HG03442 (cell line): ENCODE measurements around the gene FBXW7.

Experiments used
- ATAC-seq: cut with Tn5 transposase; IDR thresholded peaks from one replicate; pipeline ENCODE4 v1.9.1; 2021; ENCODE audit warnings: mild to moderate bottlenecking, moderate library complexity; ENCODE audit not compliant: unreplicated experiment

The FBXW7 gene

DNA sequence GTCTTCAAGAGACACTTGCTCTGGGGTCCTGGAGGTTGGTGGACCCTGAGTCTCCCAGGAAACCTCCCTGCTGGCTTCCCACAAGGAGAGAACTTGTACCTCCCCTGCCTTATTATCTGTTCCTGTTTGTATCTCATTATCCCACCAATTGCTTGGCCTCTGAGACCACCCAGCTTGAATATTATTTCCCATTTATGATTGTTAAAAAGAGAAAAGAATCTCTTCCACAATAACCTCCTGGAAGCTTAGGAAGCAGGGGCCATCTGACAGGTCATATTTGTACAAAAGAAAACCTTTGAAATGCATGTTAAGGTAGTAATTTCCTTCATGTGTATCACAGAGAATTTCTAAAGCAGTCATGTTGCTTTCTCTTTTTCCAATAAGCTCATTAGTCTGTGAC, 239.5 kb downstream of the FBXW7 start:
- ATAC-seq, result no peak

DNA sequence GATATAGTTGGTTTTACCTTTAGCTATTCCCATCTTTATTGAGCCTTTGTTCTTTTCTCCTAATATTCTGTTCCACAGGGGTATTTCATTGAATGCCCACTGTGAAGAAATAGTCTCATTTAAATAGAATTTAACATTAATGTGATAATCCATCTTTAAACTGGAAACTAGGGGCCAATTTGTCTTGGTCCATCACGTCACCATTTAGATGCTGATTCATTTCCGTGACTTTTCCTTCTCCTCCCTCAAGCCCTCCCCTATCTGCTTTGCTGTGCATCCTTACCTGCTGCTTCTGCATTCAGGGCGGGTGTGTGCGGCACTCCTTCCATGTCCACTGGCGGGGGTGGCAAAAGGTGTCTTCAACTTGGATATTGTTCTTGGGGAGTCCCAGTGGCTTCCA, 241.1 kb downstream of the FBXW7 start:
- ATAC-seq, result no peak

DNA sequence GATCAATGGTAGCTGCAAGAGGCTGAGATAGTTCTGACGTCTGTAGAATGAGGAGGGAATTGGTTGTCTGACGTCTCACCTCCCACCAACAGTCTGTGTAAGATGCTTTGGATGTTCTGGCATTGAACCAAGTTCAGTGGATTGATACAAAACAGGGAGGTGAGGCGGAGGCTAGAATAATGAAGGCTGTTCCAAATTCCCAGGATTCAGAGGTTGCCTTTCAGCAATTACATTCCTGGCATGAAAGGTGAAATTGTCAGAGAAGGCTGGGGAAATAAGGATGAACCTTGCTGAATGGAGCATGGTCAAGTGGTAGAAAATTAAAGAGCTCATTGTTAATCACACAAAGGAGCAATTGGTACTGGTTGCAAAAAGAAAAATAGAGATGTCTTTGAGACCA, 241.6 kb downstream of the FBXW7 start:
- ATAC-seq, result no peak

DNA sequence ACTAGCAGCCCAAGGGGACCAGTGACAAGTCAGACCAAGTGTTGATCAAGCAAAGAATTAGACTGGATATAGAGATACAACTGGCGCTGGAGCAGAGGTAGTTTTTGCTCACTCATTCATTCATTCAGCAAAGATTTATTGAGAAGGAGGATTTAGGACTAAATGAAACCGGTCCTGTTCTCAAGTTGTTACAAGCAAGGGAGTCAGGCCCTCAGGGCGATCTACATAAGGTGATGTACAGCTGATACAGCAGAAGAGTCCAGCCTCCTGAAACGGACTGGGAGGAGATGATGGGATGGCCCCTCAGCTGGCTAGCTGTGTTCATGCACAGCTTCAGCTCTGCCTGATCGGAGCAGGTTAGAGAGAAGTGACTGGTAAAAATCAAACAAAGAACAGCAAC, 242.4 kb downstream of the FBXW7 start:
- no peak for ATAC-seq

GRCh38 chr4:152290366-152290921, 245.4 kb downstream of the FBXW7 start:
- ATAC-seq, result no peak

- no peak for ATAC-seq
Observed at GRCh38 chr4:152289941-152290340, 246.0 kb downstream of the FBXW7 start.

- no peak for ATAC-seq
Observed at GRCh38 chr4:152289541-152289940, 246.4 kb downstream of the FBXW7 start.

- no peak for ATAC-seq
Observed at GRCh38 chr4:152283801-152284470, 252.0 kb downstream of the FBXW7 start.

DNA sequence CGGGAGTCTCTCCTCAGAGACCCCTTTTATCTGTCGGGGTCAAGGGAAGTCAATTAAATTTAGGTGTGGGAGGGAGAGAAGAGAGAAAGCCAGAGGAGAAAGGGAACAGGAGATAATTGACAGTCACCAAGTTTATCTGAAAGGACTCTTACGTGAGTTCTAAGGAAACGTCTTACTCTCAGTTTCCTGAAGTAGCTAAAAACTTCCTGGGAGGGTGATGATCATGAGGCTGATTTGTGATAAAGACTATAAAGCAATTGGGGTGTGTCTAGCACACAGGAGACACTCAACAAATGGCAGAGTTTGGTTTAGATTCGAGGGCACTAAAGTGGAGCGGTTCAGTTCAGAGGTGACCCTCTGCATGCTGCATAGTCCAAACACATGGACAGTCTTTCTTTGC, 254.1 kb downstream of the FBXW7 start:
- ATAC-seq, result no peak

GRCh38 chr4:152281211-152281610, 254.7 kb downstream of the FBXW7 start:
- ATAC-seq, result no peak

GRCh38 chr4:152279234-152279566, 256.7 kb downstream of the FBXW7 start:
- no peak for ATAC-seq

GRCh38 chr4:152278505-152279233, 257.2 kb downstream of the FBXW7 start:
- ATAC-seq, result peak; percentile 52

DNA sequence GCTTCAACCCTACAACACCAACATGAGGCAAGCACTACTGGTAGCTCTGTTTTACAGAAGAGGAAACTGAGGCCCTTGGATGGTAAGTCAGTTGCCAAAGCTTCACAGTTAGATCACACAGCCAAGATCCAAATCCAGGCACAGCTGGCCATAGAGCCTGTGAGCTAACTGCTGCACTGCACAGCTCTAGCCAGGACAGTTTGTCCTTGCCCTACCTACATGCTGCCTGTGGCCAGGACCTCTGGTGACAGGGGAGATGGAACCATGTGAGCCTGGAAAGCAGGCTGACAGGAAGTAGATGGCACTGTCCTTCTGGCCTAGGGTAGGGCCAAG, 257.8 kb downstream of the FBXW7 start:
- peak; percentile 31 for ATAC-seq

- ATAC-seq, result no peak
Observed at GRCh38 chr4:152277333-152277732, 258.6 kb downstream of the FBXW7 start.

- no peak for ATAC-seq
Observed at GRCh38 chr4:152273343-152273742, 262.5 kb downstream of the FBXW7 start.
